IMR-90 (cell line): Measurements from ENCODE around the gene MED22. TPM values are rescaled to one million over a fixed set of nuclear protein-coding genes. Genes with fewer than 3 reads are reported as not detected.

ENCODE experiments used
- ATAC-seq: fragments of 200-7000 bp; cut with Tn5 transposase; 2 replicates; pipeline ENCODE4 v1.9.1; 2020; ENCODE audit warnings: low read depth, mild to moderate bottlenecking, moderate library complexity
- BruUV-seq: library from RNA; stranded (reverse); fragments of 400-500 nt; replicated peaks from 2 replicates; lab custom pipeline; 2021; lab: Mats Ljungman, UMichigan
- CTCF ChIA-PET: fragments of 300-600 bp; formaldehyde crosslinking; extraction: SDS; loops from one replicate; lab custom pipeline; 2021; ENCODE audit warnings: antibody characterized with exemption; lab: Yijun Ruan, JAX
- POLR2A ChIA-PET: fragments of 300-600 bp; sonication (Branson Sonifier 250); formaldehyde crosslinking; loops from one replicate; lab custom pipeline; 2022; ENCODE audit warnings: antibody characterized with exemption; ENCODE audit not compliant: unreplicated experiment; lab: Charles Lee
- DNase-seq: peaks from one replicate; pipeline ENCODE4 v3.0.0; 2013
- H2AFZ ChIP-seq: replicated peaks from 2 replicates; pipeline ENCODE3; 2013; ENCODE audit warnings: low read length, mild to moderate bottlenecking; ENCODE audit not compliant: poor library complexity
- H2AK5ac ChIP-seq: 2 replicates; pipeline ENCODE4 v1.6.1; 2013; ENCODE audit warnings: low read depth, low read length, inconsistent platforms
- H2AK9ac ChIP-seq: replicated peaks from 2 replicates; pipeline ENCODE3; 2013; ENCODE audit warnings: mild to moderate bottlenecking, low read depth, low read length, moderate library complexity; ENCODE audit not compliant: poor library complexity
- H2BK120ac ChIP-seq: 2 replicates; pipeline ENCODE4 v1.6.1; 2013; ENCODE audit warnings: low read depth, low read length, inconsistent platforms
- H2BK15ac ChIP-seq: 3 replicates; pipeline ENCODE4 v1.6.1; 2013; ENCODE audit warnings: low read depth, low read length, inconsistent platforms
- H2BK20ac ChIP-seq: 2 replicates; pipeline ENCODE4 v1.6.1; 2013; ENCODE audit warnings: low read depth, mild to moderate bottlenecking, inconsistent platforms, low read length, moderate library complexity
- H2BK5ac ChIP-seq: 2 replicates; pipeline ENCODE4 v1.6.1; 2013; ENCODE audit warnings: mild to moderate bottlenecking, low read depth, low read length, inconsistent platforms; ENCODE audit not compliant: poor library complexity, severe bottlenecking
- H3K14ac ChIP-seq: replicated peaks from 2 replicates; pipeline ENCODE4 v1.6.1; 2013; ENCODE audit warnings: low read depth, low read length, inconsistent platforms
- H3K18ac ChIP-seq: 2 replicates; pipeline ENCODE4 v1.6.1; 2013; ENCODE audit warnings: low read depth, low read length, control low read depth
- H3K23ac ChIP-seq: 2 replicates; pipeline ENCODE4 v1.6.1; 2013; ENCODE audit warnings: low read depth, low read length, inconsistent platforms
- H3K27ac ChIP-seq: 2 replicates; pipeline ENCODE4 v1.5.1; 2013; ENCODE audit warnings: mild to moderate bottlenecking, control low read depth, low read length; ENCODE audit not compliant: insufficient read depth
- H3K27me3 ChIP-seq: 2 replicates; pipeline ENCODE4 v1.6.1; 2013; ENCODE audit warnings: low read length; ENCODE audit not compliant: control insufficient read depth, insufficient read depth
- H3K36me3 ChIP-seq: 2 replicates; pipeline ENCODE4 v1.6.1; 2013; ENCODE audit warnings: low read length, mixed read lengths; ENCODE audit not compliant: control insufficient read depth, insufficient read depth
- H3K4ac ChIP-seq: 2 replicates; pipeline ENCODE4 v1.6.1; 2013; ENCODE audit warnings: low read depth, low read length, inconsistent platforms
- H3K4me1 ChIP-seq: 2 replicates; pipeline ENCODE4 v1.6.1; 2013; ENCODE audit warnings: low read length, mixed read lengths; ENCODE audit not compliant: control insufficient read depth, insufficient read depth
- H3K4me2 ChIP-seq: 2 replicates; pipeline ENCODE4 v1.6.1; 2013; ENCODE audit warnings: low read depth, mild to moderate bottlenecking, control low read depth, low read length, moderate library complexity
- H3K4me3 ChIP-seq: 2 replicates; pipeline ENCODE4 v1.5.1; 2013; ENCODE audit warnings: low read depth, mild to moderate bottlenecking, control low read depth, low read length, moderate library complexity; ENCODE audit not compliant: insufficient read depth
- H3K56ac ChIP-seq: 2 replicates; pipeline ENCODE4 v1.6.1; 2013; ENCODE audit warnings: low read length, inconsistent platforms; ENCODE audit not compliant: insufficient read depth; ENCODE audit errors: extremely low read depth
- H3K79me1 ChIP-seq, 2 experiments: 2 replicates each; pipeline ENCODE4 v1.6.1; 2013; ENCODE audit warnings: low read length in 2 of 2, inconsistent platforms in 1 of 2, low read depth in 1 of 2
- H3K9ac ChIP-seq: 2 replicates; pipeline ENCODE4 v1.6.1; 2013; ENCODE audit warnings: low read depth, low read length, control low read depth
- H3K9me1 ChIP-seq: 2 replicates; pipeline ENCODE4 v1.6.1; 2013; ENCODE audit warnings: low read length, inconsistent platforms; ENCODE audit not compliant: insufficient read depth
- H3K9me3 ChIP-seq: 2 replicates; pipeline ENCODE4 v1.6.1; 2013; ENCODE audit warnings: low read length; ENCODE audit not compliant: control insufficient read depth, insufficient read depth
- H4K20me1 ChIP-seq: 2 replicates; pipeline ENCODE4 v1.6.1; 2013; ENCODE audit warnings: low read length, inconsistent platforms; ENCODE audit not compliant: insufficient read depth
- H4K5ac ChIP-seq: 2 replicates; pipeline ENCODE4 v1.6.1; 2013; ENCODE audit warnings: mild to moderate bottlenecking, low read depth, low read length, control low read depth
- H4K8ac ChIP-seq, 2 experiments: 2 replicates each; pipeline ENCODE4 v1.6.1; 2013; ENCODE audit warnings: low read depth in 2 of 2, low read length in 2 of 2, control low read depth in 1 of 2, inconsistent platforms in 1 of 2
- H4K91ac ChIP-seq: 2 replicates; pipeline ENCODE4 v1.6.1; 2013; ENCODE audit warnings: low read depth, low read length, inconsistent platforms; ENCODE audit not compliant: insufficient read depth
- BHLHE40 ChIP-seq: fragments of 150-350 bp; IDR thresholded peaks from 2 replicates; pipeline ENCODE4 v1.6.1; 2016; ENCODE audit warnings: mild to moderate bottlenecking, low read depth, low read length
- CEBPB ChIP-seq: IDR thresholded peaks from 2 replicates; pipeline ENCODE4 v1.6.1; 2012; ENCODE audit warnings: low read depth, low read length, improper control_type of control experiment
- CTCF ChIP-seq: conservative IDR thresholded peaks from 2 replicates; pipeline ENCODE4 v1.5.1; 2012; ENCODE audit warnings: mild to moderate bottlenecking, low read depth, low read length, improper control_type of control experiment
- ELK1 ChIP-seq: fragments of 150-350 bp; IDR thresholded peaks from 2 replicates; pipeline ENCODE4 v1.6.1; 2016; ENCODE audit warnings: low read depth, mild to moderate bottlenecking, low read length, moderate library complexity, borderline replicate concordance
- FOS ChIP-seq: fragments of 150-350 bp; IDR thresholded peaks from 2 replicates; pipeline ENCODE4 v1.6.1; 2016; ENCODE audit warnings: low read depth, low read length
- MAFK ChIP-seq: IDR thresholded peaks from 2 replicates; pipeline ENCODE4 v1.6.1; 2012; ENCODE audit warnings: low read depth, low read length, improper control_type of control experiment
- MAZ ChIP-seq: IDR thresholded peaks from 2 replicates; pipeline ENCODE4 v1.6.1; 2012; ENCODE audit warnings: low read depth, mild to moderate bottlenecking, low read length, improper control_type of control experiment, moderate library complexity, borderline replicate concordance
- MXI1 ChIP-seq: IDR thresholded peaks from 2 replicates; pipeline ENCODE4 v1.6.1; 2012; ENCODE audit warnings: low read depth, mild to moderate bottlenecking, low read length, moderate library complexity, borderline replicate concordance
- NFE2L2 ChIP-seq: fragments of 150-350 bp; IDR thresholded peaks from 2 replicates; pipeline ENCODE4 v1.6.1; 2016; ENCODE audit warnings: low read depth, mild to moderate bottlenecking, low read length
- POLR2A ChIP-seq: IDR thresholded peaks from 2 replicates; pipeline ENCODE4 v1.6.1; 2012; ENCODE audit warnings: mild to moderate bottlenecking, low read depth, low read length
- RCOR1 ChIP-seq: IDR thresholded peaks from 2 replicates; pipeline ENCODE4 v1.6.1; 2012; ENCODE audit warnings: mild to moderate bottlenecking, low read length, improper control_type of control experiment; ENCODE audit not compliant: insufficient replicate concordance
- RFX5 ChIP-seq: IDR thresholded peaks from 2 replicates; pipeline ENCODE4 v1.8.0; 2012; ENCODE audit warnings: low read depth, mild to moderate bottlenecking, low read length, moderate library complexity
- SMC3 ChIP-seq: fragments of 150-350 bp; IDR thresholded peaks from 2 replicates; pipeline ENCODE4 v1.6.1; 2016; ENCODE audit warnings: low read depth, mild to moderate bottlenecking, antibody characterized with exemption, low read length, moderate library complexity
- WGBS, 2 experiments: methylation state at CpG; one replicate each; pipeline versions ENCODE4 v1.1.5 to v1.1.7; 2013; ENCODE audit warnings: missing lambda C conversion rate in 2 of 2; ENCODE audit not compliant: insufficient read length in 1 of 2; ENCODE audit errors: extremely low coverage in 2 of 2; 5-methylcytosine and 5-hydroxymethylcytosine counted together
- dilution Hi-C: fragments of 300-500 bp; cut with HindIII; formaldehyde crosslinking; loops from one replicate; pipeline ENCODE4 v1.14.3; 2018; ENCODE audit warnings: low sequenced_read_pairs; ENCODE audit not compliant: unreplicated experiment
- in situ Hi-C: fragments of 300-500 bp; cut with MboI; formaldehyde crosslinking; loops from 3 replicates; pipeline ENCODE4 v1.14.3; 2019; ENCODE audit warnings: low sequenced_read_pairs, inconsistent platforms, mixed read lengths
- intact Hi-C: fragments of 100-400 bp; cut with micrococcal nuclease; formaldehyde crosslinking; loops from 2 replicates; pipeline ENCODE4 v1.10.0; 2022
- polyA plus RNA-seq, 3 experiments: library from polyadenylated mRNA; depleted of rRNA; stranded (reverse); fragments of >200 nt; gene quantifications; 2 replicates each; pipeline ENCODE4 v1.2.3, GENCODE V29; 2012; ENCODE audit warnings: low replicate concordance in 1 of 3
- total RNA-seq: library from RNA; depleted of rRNA; stranded (reverse); fragments of >200 nt; gene quantifications from 2 replicates; pipeline ENCODE4 v1.2.3, GENCODE V29; 2012

MED22 gene
- total and polyA plus RNA-seq, 2 of the 4 experiments (the other 2 are of a cell fraction), result 7.9 to 28.3 TPM

- H3K9ac ChIP-seq, result no peak overlapping the region
Observed at GRCh38 chr9:133294257-133294656, 53.7 kb downstream of the MED22 start.

More at GRCh38 chr9:133294257-133294656, 53.7 kb downstream of the MED22 start:
- POLR2A ChIA-PET, result no interaction called here
- intact Hi-C loops (no loop called here), dilution Hi-C loops (no loop called here), in situ Hi-C loops (no loop called here)
- Histone ChIP-seq H3K23ac (no peak overlapping the region), H2BK120ac (no peak overlapping the region), H3K4me1 (no peaks in the 10 kb centered on the region), H3K36me3 (no peaks in the 10 kb centered on the region), H2AFZ (no peak overlapping the region), H4K91ac (no peak overlapping the region), H3K4me3 (no peak overlapping the region), H3K79me1 (no peaks in the 10 kb centered on the region), H3K4ac (no peak overlapping the region), H3K56ac (no peak overlapping the region), H3K4me2 (no peak overlapping the region), H2BK15ac (no peak overlapping the region), H3K9me1 (no peaks in the 10 kb centered on the region), H2BK5ac (no peak overlapping the region), H4K5ac (no peak overlapping the region), H2BK20ac (no peak overlapping the region), H3K27ac (no peak overlapping the region), H3K14ac (no peak overlapping the region), H3K27me3 (peaks cover 4% of the 10 kb centered on the region), H2AK5ac (no peak overlapping the region), H3K18ac (no peak overlapping the region), H4K20me1 (no peaks in the 10 kb centered on the region), H4K8ac (no peak overlapping the region), H3K9me3 (peaks cover 3% of the 10 kb centered on the region), H2AK9ac (no peak overlapping the region)
- ATAC-seq (no peak), DNase-seq (no peak)
- TF ChIP-seq FOS (no peak), MAZ (no peak), CEBPB (no peak), NFE2L2 (no peak), POLR2A (no peak), MAFK (no peak), BHLHE40 (no peak), RFX5 (no peak), MXI1 (no peak), SMC3 (no peak), RCOR1 (no peak), CTCF (no peak), ELK1 (no peak)
- no TSS peak for BruUV-seq
- CTCF ChIA-PET, result no interaction called here
- WGBS, 2 experiments, result no CpG with 5 or more reads among the region's 1 CpG
